PC-3 (cell line): ENCODE data around the gene PRKCQ.

Experiments used
- CTCF ChIP-seq: fragments of 300-600 bp; sonication (generic); conservative IDR thresholded peaks from 2 replicates; pipeline ENCODE4 v1.5.1; 2017; ENCODE audit warnings: antibody characterized with exemption, low read depth, mild to moderate bottlenecking, low read length
- EZH2 ChIP-seq: fragments of 300-600 bp; sonication (generic); IDR thresholded peaks from one replicate; pipeline ENCODE4 v1.6.1; 2017; ENCODE audit warnings: antibody characterized with exemption, mild to moderate bottlenecking, low read length; ENCODE audit not compliant: unreplicated experiment
- EZH2phosphoT487 ChIP-seq: fragments of 300-600 bp; sonication (generic); IDR thresholded peaks from 2 replicates; pipeline ENCODE4 v1.6.1; 2018; ENCODE audit warnings: mild to moderate bottlenecking, antibody characterized with exemption, low read length, borderline replicate concordance

DNA sequence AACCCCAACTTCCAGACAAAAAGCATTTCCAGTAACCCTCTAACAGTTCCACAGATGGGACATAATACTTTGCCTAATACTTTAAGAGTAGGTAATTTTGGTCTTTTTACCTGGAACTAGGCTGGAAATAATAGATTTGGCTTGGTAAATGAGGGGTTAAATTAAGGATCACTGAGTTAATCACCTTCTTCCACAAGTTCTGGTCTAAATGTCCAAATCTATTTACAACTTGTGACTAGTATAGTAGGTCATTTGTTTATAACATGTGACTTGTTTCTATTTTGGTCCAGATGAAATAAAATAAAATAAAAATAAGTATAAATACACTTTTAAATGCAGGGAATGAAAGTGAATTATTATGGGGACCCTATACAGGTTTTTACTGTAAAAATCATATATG, 80.1 kb downstream of the PRKCQ start:
- TF ChIP-seq EZH2 (no peak), CTCF (no peak), EZH2phosphoT487 (no peak)
